ENCODE measurements around the gene TIPRL. TPM values are rescaled to one million over a fixed set of nuclear protein-coding genes. Genes with fewer than 3 reads are reported as not detected.

The TIPRL gene
- total RNA-seq, 1 donor from 2014 or later = 28.9 TPM

GRCh38 chr1:168243636-168244212, 65.0 kb downstream of the TIPRL start:
- H3K4me1 Mint-ChIP-seq = peaks cover 12% of the 10 kb centered on the region
- peaks cover 9% of the 10 kb centered on the region for H3K9me3 Mint-ChIP-seq
- peaks cover 63% of the 10 kb centered on the region for H3K36me3 Mint-ChIP-seq
- peak overlapping the region; percentile 11 for H3K27ac Mint-ChIP-seq
- H3K27me3 Mint-ChIP-seq (ENCODE audit: low read depth) = no peaks in the 10 kb centered on the region
- DNase-seq (ENCODE audit: low spot score in 2 of 2, unreplicated experiment in 2 of 2) = no peak
- no peak overlapping the region for H3K4me3 Mint-ChIP-seq
- TF ChIP-seq, protein P1, sequence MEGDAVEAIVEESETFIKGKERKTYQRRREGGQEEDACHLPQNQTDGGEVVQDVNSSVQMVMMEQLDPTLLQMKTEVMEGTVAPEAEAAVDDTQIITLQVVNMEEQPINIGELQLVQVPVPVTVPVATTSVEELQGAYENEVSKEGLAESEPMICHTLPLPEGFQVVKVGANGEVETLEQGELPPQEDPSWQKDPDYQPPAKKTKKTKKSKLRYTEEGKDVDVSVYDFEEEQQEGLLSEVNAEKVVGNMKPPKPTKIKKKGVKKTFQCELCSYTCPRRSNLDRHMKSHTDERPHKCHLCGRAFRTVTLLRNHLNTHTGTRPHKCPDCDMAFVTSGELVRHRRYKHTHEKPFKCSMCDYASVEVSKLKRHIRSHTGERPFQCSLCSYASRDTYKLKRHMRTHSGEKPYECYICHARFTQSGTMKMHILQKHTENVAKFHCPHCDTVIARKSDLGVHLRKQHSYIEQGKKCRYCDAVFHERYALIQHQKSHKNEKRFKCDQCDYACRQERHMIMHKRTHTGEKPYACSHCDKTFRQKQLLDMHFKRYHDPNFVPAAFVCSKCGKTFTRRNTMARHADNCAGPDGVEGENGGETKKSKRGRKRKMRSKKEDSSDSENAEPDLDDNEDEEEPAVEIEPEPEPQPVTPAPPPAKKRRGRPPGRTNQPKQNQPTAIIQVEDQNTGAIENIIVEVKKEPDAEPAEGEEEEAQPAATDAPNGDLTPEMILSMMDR (IDR thresholded peaks at IDR 0.05; ENCODE audit: unreplicated experiment) = no peak

- TF ChIP-seq, protein P1 (IDR thresholded peaks at IDR 0.05; ENCODE audit: unreplicated experiment) = no peak
- no peak for DNase-seq (ENCODE audit: low spot score in 2 of 2, unreplicated experiment in 2 of 2)
- H3K36me3 Mint-ChIP-seq = peaks cover 61% of the 10 kb centered on the region
- H3K27ac Mint-ChIP-seq = no peak overlapping the region
- H3K4me3 Mint-ChIP-seq = no peak overlapping the region
- no peaks in the 10 kb centered on the region for H3K27me3 Mint-ChIP-seq (ENCODE audit: low read depth)
- H3K4me1 Mint-ChIP-seq = peaks cover 14% of the 10 kb centered on the region
- peaks cover 9% of the 10 kb centered on the region for H3K9me3 Mint-ChIP-seq
Observed at GRCh38 chr1:168245042-168245441, 66.3 kb downstream of the TIPRL start.

DNA sequence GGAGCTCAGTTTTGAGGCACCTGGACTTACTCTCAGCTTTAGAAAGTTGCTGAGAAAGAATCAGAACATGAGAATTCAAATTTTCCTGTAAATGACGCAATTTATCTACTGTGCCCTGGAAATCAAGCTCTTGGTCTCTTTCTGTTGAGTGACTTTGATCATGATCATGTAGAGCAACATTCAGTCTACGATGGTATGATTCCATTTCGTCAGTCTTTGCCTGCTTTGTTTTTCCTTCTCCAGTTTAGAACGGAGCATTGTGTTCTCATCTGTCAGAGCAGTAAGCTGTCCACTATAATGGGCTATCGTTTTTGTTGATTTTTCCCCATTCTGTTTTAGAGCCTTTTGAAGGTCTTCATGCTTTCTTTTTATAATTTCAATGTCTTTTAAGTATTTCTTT, 67.7 kb downstream of the TIPRL start:
- H3K4me3 Mint-ChIP-seq = no peak overlapping the region
- no peaks in the 10 kb centered on the region for H3K27me3 Mint-ChIP-seq (ENCODE audit: low read depth)
- TF ChIP-seq, protein P1 (IDR thresholded peaks at IDR 0.05; ENCODE audit: unreplicated experiment) = no peak
- H3K4me1 Mint-ChIP-seq = peaks cover 17% of the 10 kb centered on the region
- peaks cover 58% of the 10 kb centered on the region for H3K36me3 Mint-ChIP-seq
- H3K27ac Mint-ChIP-seq = peak overlapping the region; percentile 23
- DNase-seq (ENCODE audit: low spot score in 2 of 2, unreplicated experiment in 2 of 2) = no peak
- H3K9me3 Mint-ChIP-seq = peaks cover 9% of the 10 kb centered on the region

Other genes with a start within 250 kb of the TIPRL start
- 34.0 to 34.4 TPM (median 34.0 TPM) in 3 replicates for gene DCAF6, start 242.3 kb upstream of the TIPRL start, total RNA-seq
- gene MPC2, start 241.9 kb upstream of the TIPRL start, total RNA-seq = 20.5 to 23.9 TPM (median 21.4 TPM) in 3 replicates
- gene GPR161, start 42.0 kb upstream of the TIPRL start, total RNA-seq = 34.6 to 36.4 TPM (median 35.1 TPM) in 3 replicates
- gene SFT2D2, start 47.0 kb downstream of the TIPRL start, total RNA-seq = 60.2 to 65.1 TPM (median 61.8 TPM) in 3 replicates
- 2.4 to 2.9 TPM (median 2.6 TPM) in 3 replicates for gene TBX19, start 101.9 kb downstream of the TIPRL start, total RNA-seq